ENCODE data around the gene SLC39A6. TPM values are rescaled to one million over a fixed set of nuclear protein-coding genes. Genes with fewer than 3 reads are reported as not detected.
"Not testable (repeated sequence)": the region's sequence is repeated elsewhere in the genome, so short reads cannot be mapped to it uniquely, and the experiment has no call there.

Gene SLC39A6
- total RNA-seq, 1 experiment from 2014 or later: 57.9 TPM

GRCh38 chr18:36139245-36139644, 10.1 kb upstream of the SLC39A6 start:
- no peak for DNase-seq (ENCODE audit: low read depth)

- DNase-seq (ENCODE audit: low read depth): no peak
Measured at GRCh38 chr18:36135264-36135663, 6.1 kb upstream of the SLC39A6 start.

- DNase-seq (ENCODE audit: low read depth): no peak
Measured at GRCh38 chr18:36132756-36133155, 3.6 kb upstream of the SLC39A6 start.

- no peak for DNase-seq (ENCODE audit: low read depth)
Measured at GRCh38 chr18:36131692-36132483, 2.7 kb upstream of the SLC39A6 start.

- no peak for DNase-seq (ENCODE audit: low read depth)
Measured at GRCh38 chr18:36130883-36131653, 1.9 kb upstream of the SLC39A6 start.

DNA sequence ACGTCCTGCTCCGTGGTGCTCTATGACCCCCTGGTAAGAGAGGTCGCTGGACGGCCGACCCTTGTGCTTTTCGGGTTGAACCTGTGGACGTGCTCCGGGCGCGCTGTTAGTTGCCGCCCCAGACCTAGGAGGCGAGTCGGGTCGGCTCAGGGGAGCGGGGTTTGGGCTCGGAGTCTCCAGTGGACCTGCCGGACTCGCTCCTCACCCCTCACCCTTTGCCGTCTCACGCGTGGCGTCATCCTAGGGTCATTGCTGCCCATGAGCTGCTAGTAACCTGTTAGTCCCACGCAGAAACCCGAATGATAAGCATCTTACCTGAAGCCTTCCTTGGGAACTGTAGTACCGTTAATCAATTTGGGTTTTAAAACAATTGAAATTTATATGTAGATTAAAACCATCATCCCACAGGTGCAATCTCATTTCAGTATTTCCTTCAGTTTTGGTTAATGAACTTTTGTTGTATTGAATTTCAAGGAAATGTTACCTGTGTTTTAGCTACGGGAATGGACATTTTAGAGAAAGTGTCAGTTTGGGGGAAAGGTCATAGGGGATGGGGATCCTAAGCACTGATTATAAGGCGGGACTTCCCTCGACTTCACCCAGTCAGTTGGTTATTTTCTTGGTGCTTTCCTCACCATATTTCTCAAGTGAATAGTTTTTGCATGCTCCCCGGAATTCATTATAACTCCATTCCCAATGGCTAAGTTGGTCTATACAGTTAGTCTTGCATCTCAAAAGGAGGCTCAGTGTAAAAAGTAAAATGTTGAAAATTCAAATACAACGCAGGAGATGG, 1.1 kb upstream of the SLC39A6 start:
- no peak for DNase-seq (ENCODE audit: low read depth)

- DNase-seq (ENCODE audit: low read depth): no peak
Measured at GRCh38 chr18:36128907-36129299, 237 bp downstream of the SLC39A6 start.

- DNase-seq (ENCODE audit: low read depth): peak; percentile 16
Measured at GRCh38 chr18:36128530-36128870, 640 bp downstream of the SLC39A6 start.

DNA sequence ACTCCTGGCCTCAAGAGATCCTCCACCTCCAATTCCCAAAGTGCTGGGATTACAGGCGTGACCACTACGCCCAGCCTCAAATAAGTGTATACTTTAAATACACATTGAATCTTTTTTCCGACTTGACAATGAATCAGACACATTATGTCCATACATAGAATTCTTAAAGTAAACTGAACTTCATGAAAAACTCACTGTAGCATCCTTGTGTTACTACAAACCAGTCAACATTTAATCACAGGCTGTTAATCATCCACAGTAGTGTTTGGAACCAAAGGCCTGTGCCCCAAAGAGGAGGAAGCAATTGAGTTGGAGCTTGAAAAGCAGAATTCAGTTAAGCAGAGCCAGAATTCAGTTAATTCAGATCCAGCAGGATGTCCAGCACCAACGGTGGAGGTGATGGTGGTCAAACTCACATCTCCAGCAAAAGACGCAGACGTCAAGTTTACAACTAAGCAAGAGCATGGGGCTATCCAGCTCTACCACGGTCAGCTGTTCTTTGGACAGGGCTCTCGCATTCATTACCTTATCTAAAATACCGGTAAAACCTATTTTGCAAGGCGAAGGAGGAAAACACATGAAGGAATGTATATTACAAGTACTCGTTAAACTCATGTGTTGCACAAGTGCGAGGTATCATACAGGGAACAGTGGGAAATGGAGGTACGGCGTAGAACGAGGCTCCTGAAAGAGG, 1.2 kb downstream of the SLC39A6 start:
- no peak for DNase-seq (ENCODE audit: low read depth)

GRCh38 chr18:36126668-36127067, 2.5 kb downstream of the SLC39A6 start:
- DNase-seq (ENCODE audit: low read depth): no peak

DNA sequence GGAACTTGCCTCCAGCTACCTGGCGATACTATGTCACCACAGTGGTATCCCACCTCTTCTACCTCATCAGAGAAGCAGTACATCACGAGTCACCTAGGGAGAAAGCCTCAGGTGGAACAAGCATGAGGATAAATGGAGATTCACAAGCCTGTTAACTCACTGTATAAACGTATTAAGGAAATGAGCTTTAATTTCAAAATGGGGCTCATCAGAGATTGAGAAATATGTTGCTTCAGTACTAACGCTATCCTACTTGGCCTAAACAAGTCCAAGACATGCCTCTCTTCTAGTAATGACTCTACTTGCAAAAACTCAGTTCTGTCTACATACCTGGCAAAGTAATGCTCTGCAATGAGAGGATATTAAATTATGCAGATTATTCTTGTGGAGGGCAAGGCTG, 4.3 kb downstream of the SLC39A6 start:
- no peak for DNase-seq (ENCODE audit: low read depth)

DNA sequence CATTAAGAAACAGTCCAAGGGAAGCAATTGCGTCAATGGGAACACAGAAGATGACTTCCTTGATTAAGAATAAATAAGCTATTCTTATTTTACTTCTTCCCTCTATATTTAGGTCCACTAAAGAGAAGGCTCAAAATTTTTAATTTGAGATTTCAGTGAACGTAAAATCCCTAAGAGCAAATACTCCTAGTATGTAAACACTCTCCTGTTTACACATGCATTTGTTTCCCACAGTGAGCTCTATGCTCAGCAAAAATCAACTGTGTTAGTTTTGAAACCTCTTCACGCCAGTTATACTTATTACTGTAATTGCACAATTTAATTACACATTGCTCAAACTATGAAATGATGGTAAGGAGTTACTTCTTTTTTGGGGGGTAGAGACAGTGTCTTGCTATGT, 8.8 kb downstream of the SLC39A6 start:
- DNase-seq (ENCODE audit: low read depth): no peak

GRCh38 chr18:36116771-36117170, 12.4 kb downstream of the SLC39A6 start:
- DNase-seq (ENCODE audit: low read depth): not testable (repeated sequence)

- DNase-seq (ENCODE audit: low read depth): no peak
Measured at GRCh38 chr18:36114738-36115137, 14.4 kb downstream of the SLC39A6 start.

DNA sequence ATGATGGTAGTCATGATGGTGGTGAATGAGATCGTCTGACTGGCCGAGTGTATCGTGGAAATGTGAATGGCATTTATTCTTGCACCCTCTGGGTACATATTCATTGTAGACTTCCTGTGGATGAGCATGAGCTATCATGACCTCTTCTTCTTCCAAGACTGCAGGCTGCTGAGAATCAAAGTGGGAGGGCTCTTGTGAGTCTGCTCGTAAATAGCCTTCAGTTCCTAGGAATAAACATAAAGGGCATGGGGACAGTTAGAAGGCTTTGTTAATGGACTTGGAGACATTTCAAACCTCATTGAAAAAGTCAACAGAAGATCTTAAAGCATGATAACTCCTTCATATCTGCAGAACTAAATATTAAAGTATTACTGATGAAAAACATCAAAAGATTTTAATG, 14.9 kb downstream of the SLC39A6 start:
- no peak for DNase-seq (ENCODE audit: low read depth)

DNA sequence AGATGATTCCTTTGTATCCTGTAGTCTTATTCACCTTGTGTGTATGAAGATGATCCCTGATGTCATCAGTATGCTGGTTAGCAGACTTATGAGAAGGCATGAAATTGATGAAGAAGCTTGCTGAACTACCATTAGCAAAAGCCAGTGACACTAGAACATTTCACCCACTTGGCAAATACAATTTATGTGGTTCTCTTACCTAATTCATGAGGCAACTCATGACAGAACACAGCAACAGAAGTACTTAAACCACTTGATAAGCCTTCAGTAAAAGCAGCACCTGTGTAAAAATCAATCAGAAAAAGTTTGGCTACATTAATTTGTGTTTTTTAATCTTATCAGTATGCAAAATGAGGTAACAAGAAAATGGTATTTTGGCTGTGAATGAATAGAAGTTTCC, 16.8 kb downstream of the SLC39A6 start:
- DNase-seq (ENCODE audit: low read depth): no peak

- no peak for DNase-seq (ENCODE audit: low read depth)
Measured at GRCh38 chr18:36109737-36110136, 19.4 kb downstream of the SLC39A6 start.

DNA sequence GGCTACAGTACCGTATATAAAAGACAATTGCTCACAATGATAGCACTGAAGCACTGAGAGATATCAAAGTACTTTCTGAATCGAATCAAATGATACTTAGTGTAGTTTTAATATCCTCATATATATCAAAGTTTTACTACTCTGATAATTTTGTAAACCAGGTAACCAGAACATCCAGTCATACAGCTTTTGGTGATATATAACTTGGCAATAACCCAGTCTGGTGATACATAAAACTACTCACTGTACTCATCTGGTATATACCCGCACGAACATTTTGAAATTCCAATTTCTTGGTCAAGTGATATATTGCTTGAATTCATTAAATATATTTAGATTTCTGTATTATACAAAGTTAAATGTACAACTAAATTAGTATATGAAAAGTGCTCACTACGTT, 20.5 kb downstream of the SLC39A6 start:
- DNase-seq (ENCODE audit: low read depth): no peak

- no peak for DNase-seq (ENCODE audit: low read depth)
Measured at GRCh38 chr18:36108196-36108595, 20.9 kb downstream of the SLC39A6 start.

- DNase-seq (ENCODE audit: low read depth): no peak
Measured at GRCh38 chr18:36107477-36107876, 21.7 kb downstream of the SLC39A6 start.

GRCh38 chr18:36104749-36105148, 24.4 kb downstream of the SLC39A6 start:
- DNase-seq (ENCODE audit: low read depth): no peak

DNA sequence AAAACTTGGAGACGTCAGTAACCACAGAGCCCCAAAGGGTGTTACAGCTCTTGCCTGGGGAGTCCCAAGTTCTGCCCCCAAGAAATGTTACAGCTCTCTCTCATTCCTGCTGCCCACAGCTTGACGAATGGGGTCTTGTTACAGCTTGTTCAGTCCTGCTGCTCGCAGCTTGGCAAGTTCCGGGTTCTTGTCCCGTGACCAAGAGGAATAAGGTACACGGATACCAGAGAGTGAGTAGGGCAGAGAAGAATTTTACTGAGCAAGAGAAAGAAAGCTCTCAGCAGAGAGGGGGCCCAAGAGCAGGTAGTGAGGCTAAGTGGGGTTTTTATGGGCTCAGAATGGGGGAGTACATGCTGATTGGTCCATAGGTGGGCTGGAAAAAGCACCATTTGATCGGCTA, 27.2 kb downstream of the SLC39A6 start:
- no peak for DNase-seq (ENCODE audit: low read depth)

All from Daoy (cell line).